ENCODE measurements around the gene DLGAP1. TPM values are rescaled to one million over a fixed set of nuclear protein-coding genes. Genes with fewer than 3 reads are reported as not detected.
"Not testable (repeated sequence)": the region's sequence is repeated elsewhere in the genome, so short reads cannot be mapped to it uniquely, and the experiment has no call there.

The DLGAP1 gene
- polyA plus RNA-seq, 4 donors, result 0.22 to 0.47 TPM; not detected in 2

GRCh38 chr18:4351005-4351404 lies 104.1 kb downstream of the DLGAP1 start:
- H3K27ac ChIP-seq (ENCODE audit: low read depth in 1 of 3, low read length in 2 of 3), result no peak overlapping the region
- H3K27me3 ChIP-seq (ENCODE audit: control insufficient read depth in 3 of 3, insufficient read depth in 3 of 3, low read length in 3 of 3), result no peaks in the 10 kb centered on the region
- DNase-seq (no peak), FAIRE-seq (no peak)
- H3K4me1 ChIP-seq (ENCODE audit: control insufficient read depth in 3 of 3, insufficient read depth in 2 of 3, low read depth in 1 of 3, low read length in 2 of 3), result no peaks in the 10 kb centered on the region
- no peaks in the 10 kb centered on the region for H3K36me3 ChIP-seq (ENCODE audit: control insufficient read depth in 3 of 3, insufficient read depth in 2 of 3, low read depth in 1 of 3, low read length in 3 of 3)
- no peaks in the 10 kb centered on the region for H3K9me3 ChIP-seq (ENCODE audit: control insufficient read depth in 2 of 2, insufficient read depth in 1 of 2, low read depth in 1 of 2, low read length in 1 of 2)
- no peak overlapping the region for H3K4me3 ChIP-seq (ENCODE audit: low read depth in 1 of 3, low read length in 3 of 3)
- WGBS, 3 donors, result 73 to 89% (median 79%) methylated on average over 2 of the region's 2 CpGs

DNA sequence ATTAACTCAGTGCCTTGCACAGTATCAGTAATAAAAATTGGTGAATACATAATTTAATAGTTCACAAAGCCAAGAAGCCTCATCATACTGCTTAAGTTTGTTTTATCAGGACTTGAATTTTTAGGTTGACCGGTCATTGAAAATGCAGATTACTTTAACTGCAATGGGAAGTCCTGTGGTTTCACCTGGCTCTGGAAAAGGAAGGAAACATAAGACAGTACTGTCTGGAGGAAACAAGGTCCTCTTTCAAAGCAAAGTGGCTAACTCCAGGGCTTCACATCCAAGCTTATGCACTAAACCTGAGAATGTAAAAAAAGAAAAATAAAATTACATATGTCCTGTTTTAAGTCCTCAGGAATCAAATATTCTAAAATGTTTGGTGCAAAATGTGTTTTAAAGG lies 119.7 kb downstream of the DLGAP1 start:
- WGBS, 3 donors, result 74 to 93% (median 80%) methylated on average over 1 of the region's 1 CpG
- FAIRE-seq, result no peak

DNA sequence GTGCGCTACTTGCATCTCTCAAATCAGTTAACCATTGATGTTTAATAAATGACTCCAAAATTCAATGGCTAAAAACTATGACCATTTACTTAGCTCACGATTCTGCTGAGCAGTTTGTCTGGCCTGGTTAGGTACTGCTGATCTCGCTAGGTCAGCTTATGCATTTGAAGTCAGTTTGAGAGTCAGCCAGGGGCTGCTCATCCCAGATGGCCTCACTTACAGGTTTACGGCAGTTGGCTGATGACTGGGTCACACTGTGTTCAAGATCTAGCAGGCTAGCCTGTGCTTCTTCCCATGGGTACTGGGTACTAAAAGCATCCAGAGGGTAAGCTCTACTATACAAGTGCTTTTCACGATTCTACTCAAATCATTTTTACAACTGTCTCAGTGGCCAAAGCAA lies 122.1 kb downstream of the DLGAP1 start:
- H3K9me3 ChIP-seq (ENCODE audit: control insufficient read depth in 2 of 2, insufficient read depth in 1 of 2, low read depth in 1 of 2, low read length in 1 of 2), result no peaks in the 10 kb centered on the region
- no peaks in the 10 kb centered on the region for H3K36me3 ChIP-seq (ENCODE audit: control insufficient read depth in 3 of 3, insufficient read depth in 2 of 3, low read depth in 1 of 3, low read length in 3 of 3)
- H3K27ac ChIP-seq (ENCODE audit: low read depth in 1 of 3, low read length in 2 of 3), result no peak overlapping the region
- no peak overlapping the region for H3K4me3 ChIP-seq (ENCODE audit: low read depth in 1 of 3, low read length in 3 of 3)
- H3K4me1 ChIP-seq (ENCODE audit: control insufficient read depth in 3 of 3, insufficient read depth in 2 of 3, low read depth in 1 of 3, low read length in 2 of 3), result no peaks in the 10 kb centered on the region
- H3K27me3 ChIP-seq (ENCODE audit: control insufficient read depth in 3 of 3, insufficient read depth in 3 of 3, low read length in 3 of 3), result no peaks in the 10 kb centered on the region
- 82 to 84% (median 82%) methylated on average over 5 of the region's 5 CpGs for WGBS, 3 donors
- no peak for DNase-seq
- FAIRE-seq, result no peak

More for the DNA sequence above, 119.7 kb downstream of the DLGAP1 start:
- Histone ChIP-seq H3K4me1 (ENCODE audit: control insufficient read depth in 3 of 3, insufficient read depth in 2 of 3, low read depth in 1 of 3, low read length in 2 of 3) (no peaks in the 10 kb centered on the region), H3K9me3 (ENCODE audit: control insufficient read depth in 2 of 2, insufficient read depth in 1 of 2, low read depth in 1 of 2, low read length in 1 of 2) (no peaks in the 10 kb centered on the region), H3K27me3 (ENCODE audit: control insufficient read depth in 3 of 3, insufficient read depth in 3 of 3, low read length in 3 of 3) (no peaks in the 10 kb centered on the region), H3K27ac (ENCODE audit: low read depth in 1 of 3, low read length in 2 of 3) (no peak overlapping the region), H3K4me3 (ENCODE audit: low read depth in 1 of 3, low read length in 3 of 3) (no peak overlapping the region), H3K36me3 (ENCODE audit: control insufficient read depth in 3 of 3, insufficient read depth in 2 of 3, low read depth in 1 of 3, low read length in 3 of 3) (no peaks in the 10 kb centered on the region)
- DNase-seq, result no peak

- Histone ChIP-seq H3K36me3 (ENCODE audit: control insufficient read depth in 3 of 3, insufficient read depth in 2 of 3, low read depth in 1 of 3, low read length in 3 of 3) (no peaks in the 10 kb centered on the region), H3K9me3 (ENCODE audit: control insufficient read depth in 2 of 2, insufficient read depth in 1 of 2, low read depth in 1 of 2, low read length in 1 of 2) (no peaks in the 10 kb centered on the region), H3K4me1 (ENCODE audit: control insufficient read depth in 3 of 3, insufficient read depth in 2 of 3, low read depth in 1 of 3, low read length in 2 of 3) (no peaks in the 10 kb centered on the region), H3K27ac (ENCODE audit: low read depth in 1 of 3, low read length in 2 of 3) (no peak overlapping the region), H3K27me3 (ENCODE audit: control insufficient read depth in 3 of 3, insufficient read depth in 3 of 3, low read length in 3 of 3) (no peaks in the 10 kb centered on the region), H3K4me3 (ENCODE audit: low read depth in 1 of 3, low read length in 3 of 3) (no peak overlapping the region)
- DNase-seq, result no peak
- 66 to 86% (median 79%) methylated on average over 3 of the region's 3 CpGs for WGBS, 3 donors
- FAIRE-seq, result no peak
Observed at GRCh38 chr18:4319738-4320677, 135.1 kb downstream of the DLGAP1 start.

- no peak overlapping the region for H3K27ac ChIP-seq (ENCODE audit: low read depth in 1 of 3, low read length in 2 of 3)
- FAIRE-seq, result no peak
- 66 to 73% (median 73%) methylated on average over 5 of the region's 5 CpGs for WGBS, 3 donors
- H3K4me1 ChIP-seq (ENCODE audit: control insufficient read depth in 3 of 3, insufficient read depth in 2 of 3, low read depth in 1 of 3, low read length in 2 of 3), result no peaks in the 10 kb centered on the region
- no peaks in the 10 kb centered on the region for H3K36me3 ChIP-seq (ENCODE audit: control insufficient read depth in 3 of 3, insufficient read depth in 2 of 3, low read depth in 1 of 3, low read length in 3 of 3)
- H3K4me3 ChIP-seq (ENCODE audit: low read depth in 1 of 3, low read length in 3 of 3), result no peak overlapping the region
- H3K9me3 ChIP-seq (ENCODE audit: control insufficient read depth in 2 of 2, insufficient read depth in 1 of 2, low read depth in 1 of 2, low read length in 1 of 2), result no peaks in the 10 kb centered on the region
- no peaks in the 10 kb centered on the region for H3K27me3 ChIP-seq (ENCODE audit: control insufficient read depth in 3 of 3, insufficient read depth in 3 of 3, low read length in 3 of 3)
- DNase-seq, result no peak
Observed at GRCh38 chr18:4318311-4318710, 136.8 kb downstream of the DLGAP1 start.

GRCh38 chr18:4311945-4312344 lies 143.2 kb downstream of the DLGAP1 start:
- H3K36me3 ChIP-seq (ENCODE audit: control insufficient read depth in 3 of 3, insufficient read depth in 2 of 3, low read depth in 1 of 3, low read length in 3 of 3); H3K27ac ChIP-seq (ENCODE audit: low read depth in 1 of 3, low read length in 2 of 3); H3K9me3 ChIP-seq (ENCODE audit: control insufficient read depth in 2 of 2, insufficient read depth in 1 of 2, low read depth in 1 of 2, low read length in 1 of 2); DNase-seq; FAIRE-seq; H3K27me3 ChIP-seq (ENCODE audit: control insufficient read depth in 3 of 3, insufficient read depth in 3 of 3, low read length in 3 of 3); H3K4me1 ChIP-seq (ENCODE audit: control insufficient read depth in 3 of 3, insufficient read depth in 2 of 3, low read depth in 1 of 3, low read length in 2 of 3); H3K4me3 ChIP-seq (ENCODE audit: low read depth in 1 of 3, low read length in 3 of 3): not testable (repeated sequence)
- WGBS, 3 donors, result 88 to 90% (median 89%) methylated on average over 4 of the region's 4 CpGs

DNA sequence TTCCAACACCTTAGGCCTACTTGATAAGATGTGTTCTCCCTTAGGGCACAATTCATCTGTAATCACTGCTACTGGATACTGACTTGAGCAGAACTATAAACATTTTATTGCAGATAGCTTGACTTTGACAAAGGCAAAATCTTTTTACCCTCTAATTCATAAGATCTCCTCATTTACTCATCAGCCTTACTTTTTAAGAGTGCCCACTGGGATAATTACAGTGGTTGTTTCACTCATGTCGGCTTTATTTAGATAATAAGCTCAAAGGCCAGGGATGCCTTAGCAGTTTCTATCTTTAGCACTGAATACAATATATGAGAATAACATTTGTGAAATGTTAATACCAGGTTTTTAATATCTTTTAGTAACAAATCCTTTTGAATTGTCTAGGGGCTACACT lies 144.0 kb downstream of the DLGAP1 start:
- H3K27me3 ChIP-seq (ENCODE audit: control insufficient read depth in 3 of 3, insufficient read depth in 3 of 3, low read length in 3 of 3), result no peaks in the 10 kb centered on the region
- 25 to 56% (median 35%) methylated on average over 1 of the region's 1 CpG for WGBS, 3 donors
- H3K36me3 ChIP-seq (ENCODE audit: control insufficient read depth in 3 of 3, insufficient read depth in 2 of 3, low read depth in 1 of 3, low read length in 3 of 3), result no peaks in the 10 kb centered on the region
- FAIRE-seq (no peak), DNase-seq (peak in 1 of 2 donors; percentile 26)
- H3K27ac ChIP-seq (ENCODE audit: low read depth in 1 of 3, low read length in 2 of 3), result no peak overlapping the region
- H3K4me1 ChIP-seq (ENCODE audit: control insufficient read depth in 3 of 3, insufficient read depth in 2 of 3, low read depth in 1 of 3, low read length in 2 of 3), result no peaks in the 10 kb centered on the region
- H3K4me3 ChIP-seq (ENCODE audit: low read depth in 1 of 3, low read length in 3 of 3), result no peak overlapping the region
- H3K9me3 ChIP-seq (ENCODE audit: control insufficient read depth in 2 of 2, insufficient read depth in 1 of 2, low read depth in 1 of 2, low read length in 1 of 2), result no peaks in the 10 kb centered on the region

DNA sequence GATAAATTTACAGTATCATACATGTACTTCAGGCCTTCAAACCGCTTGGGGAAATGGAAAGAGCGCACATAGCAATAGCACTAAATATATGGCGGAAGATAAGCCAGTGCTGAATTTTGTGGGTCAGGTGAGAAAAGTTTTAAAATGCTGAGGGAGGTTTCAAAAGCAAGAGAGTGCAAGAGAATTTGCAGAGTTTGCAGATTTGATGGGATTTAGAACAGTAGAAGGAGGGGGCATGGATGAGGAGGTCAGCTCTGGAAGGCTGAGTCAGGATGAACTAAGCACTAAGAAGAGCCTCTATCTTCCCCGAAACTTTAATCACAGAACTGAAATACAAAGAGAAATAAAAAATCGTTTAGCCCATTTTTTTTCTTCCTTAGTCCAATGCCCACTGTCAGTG lies 145.9 kb downstream of the DLGAP1 start:
- Histone ChIP-seq H3K36me3 (ENCODE audit: control insufficient read depth in 3 of 3, insufficient read depth in 2 of 3, low read depth in 1 of 3, low read length in 3 of 3) (no peaks in the 10 kb centered on the region), H3K27ac (ENCODE audit: low read depth in 1 of 3, low read length in 2 of 3) (no peak overlapping the region), H3K27me3 (ENCODE audit: control insufficient read depth in 3 of 3, insufficient read depth in 3 of 3, low read length in 3 of 3) (no peaks in the 10 kb centered on the region), H3K4me1 (ENCODE audit: control insufficient read depth in 3 of 3, insufficient read depth in 2 of 3, low read depth in 1 of 3, low read length in 2 of 3) (no peaks in the 10 kb centered on the region), H3K4me3 (ENCODE audit: low read depth in 1 of 3, low read length in 3 of 3) (no peak overlapping the region), H3K9me3 (ENCODE audit: control insufficient read depth in 2 of 2, insufficient read depth in 1 of 2, low read depth in 1 of 2, low read length in 1 of 2) (no peaks in the 10 kb centered on the region)
- DNase-seq (no peak), FAIRE-seq (no peak)
- 81 to 88% (median 87%) methylated on average over 5 of the region's 5 CpGs for WGBS, 3 donors

GRCh38 chr18:4308576-4308975 lies 146.5 kb downstream of the DLGAP1 start:
- no peak overlapping the region for H3K4me3 ChIP-seq (ENCODE audit: low read depth in 1 of 3, low read length in 3 of 3)
- DNase-seq, result no peak
- 82 to 86% (median 86%) methylated on average over 5 of the region's 5 CpGs for WGBS, 3 donors
- H3K4me1 ChIP-seq (ENCODE audit: control insufficient read depth in 3 of 3, insufficient read depth in 2 of 3, low read depth in 1 of 3, low read length in 2 of 3), result no peaks in the 10 kb centered on the region
- no peak for FAIRE-seq
- H3K27me3 ChIP-seq (ENCODE audit: control insufficient read depth in 3 of 3, insufficient read depth in 3 of 3, low read length in 3 of 3), result no peaks in the 10 kb centered on the region
- H3K27ac ChIP-seq (ENCODE audit: low read depth in 1 of 3, low read length in 2 of 3), result no peak overlapping the region
- H3K36me3 ChIP-seq (ENCODE audit: control insufficient read depth in 3 of 3, insufficient read depth in 2 of 3, low read depth in 1 of 3, low read length in 3 of 3), result no peaks in the 10 kb centered on the region
- H3K9me3 ChIP-seq (ENCODE audit: control insufficient read depth in 2 of 2, insufficient read depth in 1 of 2, low read depth in 1 of 2, low read length in 1 of 2), result no peaks in the 10 kb centered on the region
